ENCODE data around the gene ZNF423. TPM values are rescaled to one million over a fixed set of nuclear protein-coding genes. Genes with fewer than 3 reads are reported as not detected.
A peak's percentile ranks its signal among the peaks of the same experiment; 100 is the strongest.

Gene ZNF423
- total and polyA plus RNA-seq, 3 experiments from 2014 or later: not detected

DNA sequence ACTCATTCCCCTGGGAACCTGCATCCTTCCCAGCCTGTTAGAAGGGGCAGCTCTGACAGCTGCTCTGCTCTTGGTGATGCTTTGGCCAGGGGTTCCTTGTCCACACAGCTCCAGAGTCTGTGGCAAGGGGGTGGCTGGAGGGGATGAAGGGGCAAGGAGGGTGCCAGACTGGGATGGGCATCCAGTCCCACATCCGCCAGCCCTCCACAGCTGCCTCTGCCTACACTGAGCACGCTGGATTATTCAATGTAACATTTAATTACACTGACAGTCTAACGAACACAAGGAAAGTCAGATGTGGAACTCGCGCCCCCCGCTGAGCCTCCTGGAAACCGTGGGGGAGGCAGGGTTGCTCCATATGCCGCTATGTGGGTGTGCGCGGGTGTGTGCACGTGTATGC lies 381.2 kb downstream of the ZNF423 start:
- no peak overlapping the region for H3K4me3 ChIP-seq (ENCODE audit: low read length)
- ChIA-PET POLR2A (no interaction called here), CTCF (no interaction called here)
- no peak overlapping the region for H3K27ac ChIP-seq (ENCODE audit: low read depth, low read length)
- Mint-ChIP-seq H3K27me3 (peaks cover 2% of the 10 kb centered on the region in 2 donors), H3K4me3 (no peak overlapping the region), H3K36me3 (no peaks in the 10 kb centered on the region), H3K4me1 (no peaks in the 10 kb centered on the region), H3K9me3 (no peaks in the 10 kb centered on the region), H3K27ac (no peak overlapping the region)
- no peaks in the 10 kb centered on the region for H3K36me3 ChIP-seq (ENCODE audit: insufficient read depth, low read length)
- DNase-seq: no peak
- no peaks in the 10 kb centered on the region for H3K9me3 ChIP-seq (ENCODE audit: low read length)
- H3K4me1 ChIP-seq (ENCODE audit: insufficient read depth, low read length): no peaks in the 10 kb centered on the region
- no peaks in the 10 kb centered on the region for H3K27me3 ChIP-seq (ENCODE audit: insufficient read depth, low read length, poor library complexity, severe bottlenecking)

DNA sequence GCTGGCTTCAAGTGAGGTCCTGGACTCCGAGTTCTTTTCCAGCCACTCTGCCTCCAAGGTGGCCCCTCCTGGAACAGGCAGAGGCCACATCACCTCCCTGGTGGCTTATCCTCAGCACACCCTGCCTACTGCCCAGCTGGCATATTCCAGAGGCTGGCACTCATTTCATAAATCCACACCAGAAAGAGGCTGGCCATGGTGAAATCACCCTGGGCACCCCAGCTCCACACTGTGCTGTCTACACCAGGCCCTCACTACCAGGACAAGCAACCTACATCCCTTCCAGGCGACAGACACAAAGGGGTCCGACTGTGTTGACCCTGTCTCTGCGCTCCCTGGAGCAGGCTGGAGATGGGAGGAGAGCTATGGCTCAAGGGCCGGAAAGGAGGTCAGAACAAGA lies 382.1 kb downstream of the ZNF423 start:
- Histone ChIP-seq H3K27me3 (ENCODE audit: insufficient read depth, low read length, poor library complexity, severe bottlenecking) (no peaks in the 10 kb centered on the region), H3K4me3 (ENCODE audit: low read length) (no peak overlapping the region), H3K36me3 (ENCODE audit: insufficient read depth, low read length) (no peaks in the 10 kb centered on the region), H3K27ac (ENCODE audit: low read depth, low read length) (no peak overlapping the region), H3K9me3 (ENCODE audit: low read length) (no peaks in the 10 kb centered on the region), H3K4me1 (ENCODE audit: insufficient read depth, low read length) (no peaks in the 10 kb centered on the region)
- DNase-seq: no peak
- H3K36me3 Mint-ChIP-seq: no peaks in the 10 kb centered on the region
- CTCF ChIA-PET: no interaction called here
- peaks cover 2% of the 10 kb centered on the region in 2 donors for H3K27me3 Mint-ChIP-seq
- no peaks in the 10 kb centered on the region for H3K4me1 Mint-ChIP-seq
- no peak overlapping the region for H3K27ac Mint-ChIP-seq
- H3K4me3 Mint-ChIP-seq: no peak overlapping the region
- no peaks in the 10 kb centered on the region for H3K9me3 Mint-ChIP-seq
- POLR2A ChIA-PET: no interaction called here

DNA sequence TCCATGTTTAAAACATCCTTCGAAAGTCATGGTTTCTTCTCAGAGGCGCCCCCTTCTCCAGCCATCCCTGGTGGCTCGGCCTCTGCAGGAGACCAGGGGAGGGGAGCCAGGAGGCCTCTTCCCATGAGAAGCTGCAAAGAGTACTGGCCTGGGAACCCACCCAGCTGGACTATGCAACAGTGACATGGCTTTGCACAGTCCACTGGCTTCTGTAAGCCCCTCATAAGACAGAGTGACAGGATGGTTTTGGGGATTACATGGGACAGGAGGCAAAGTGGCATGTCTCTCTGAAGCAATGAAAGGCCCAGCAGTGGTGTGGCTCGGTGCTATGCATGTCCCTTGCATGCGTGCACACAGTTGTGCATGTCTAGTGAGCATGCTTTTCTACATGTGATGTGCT lies 382.8 kb downstream of the ZNF423 start:
- no peaks in the 10 kb centered on the region for H3K4me1 Mint-ChIP-seq
- POLR2A ChIA-PET: no interaction called here
- CTCF ChIA-PET: no interaction called here
- H3K4me3 ChIP-seq (ENCODE audit: low read length): no peak overlapping the region
- no peaks in the 10 kb centered on the region for H3K4me1 ChIP-seq (ENCODE audit: insufficient read depth, low read length)
- no peak overlapping the region for H3K27ac Mint-ChIP-seq
- DNase-seq: no peak
- H3K27me3 Mint-ChIP-seq: peaks cover 2% of the 10 kb centered on the region in 2 donors
- no peaks in the 10 kb centered on the region for H3K36me3 Mint-ChIP-seq
- H3K4me3 Mint-ChIP-seq: no peak overlapping the region
- H3K9me3 Mint-ChIP-seq: no peaks in the 10 kb centered on the region
- H3K27ac ChIP-seq (ENCODE audit: low read depth, low read length): no peak overlapping the region
- no peaks in the 10 kb centered on the region for H3K27me3 ChIP-seq (ENCODE audit: insufficient read depth, low read length, poor library complexity, severe bottlenecking)
- no peaks in the 10 kb centered on the region for H3K9me3 ChIP-seq (ENCODE audit: low read length)
- H3K36me3 ChIP-seq (ENCODE audit: insufficient read depth, low read length): no peaks in the 10 kb centered on the region

GRCh38 chr16:49472598-49472997 lies 383.3 kb downstream of the ZNF423 start:
- no peaks in the 10 kb centered on the region for H3K4me1 ChIP-seq (ENCODE audit: insufficient read depth, low read length)
- H3K9me3 ChIP-seq (ENCODE audit: low read length): no peaks in the 10 kb centered on the region
- POLR2A ChIA-PET: no interaction called here
- peaks cover 2% of the 10 kb centered on the region in 2 donors for H3K27me3 Mint-ChIP-seq
- no peak for DNase-seq
- no peaks in the 10 kb centered on the region for H3K36me3 ChIP-seq (ENCODE audit: insufficient read depth, low read length)
- no peak overlapping the region for H3K27ac ChIP-seq (ENCODE audit: low read depth, low read length)
- no peaks in the 10 kb centered on the region for H3K9me3 Mint-ChIP-seq
- CTCF ChIA-PET: no interaction called here
- no peaks in the 10 kb centered on the region for H3K36me3 Mint-ChIP-seq
- H3K27ac Mint-ChIP-seq: peak overlapping the region in 1 of 8 donors; percentile 19
- H3K4me1 Mint-ChIP-seq: no peaks in the 10 kb centered on the region
- no peaks in the 10 kb centered on the region for H3K27me3 ChIP-seq (ENCODE audit: insufficient read depth, low read length, poor library complexity, severe bottlenecking)
- H3K4me3 ChIP-seq (ENCODE audit: low read length): no peak overlapping the region
- H3K4me3 Mint-ChIP-seq: no peak overlapping the region

- H3K27ac Mint-ChIP-seq: peak overlapping the region in 2 of 8 donors; percentile 35 to 48
- H3K9me3 ChIP-seq (ENCODE audit: low read length): no peaks in the 10 kb centered on the region
- ChIA-PET POLR2A (no interaction called here), CTCF (no interaction called here)
- peaks cover 2% of the 10 kb centered on the region in 2 donors for H3K27me3 Mint-ChIP-seq
- no peak overlapping the region for H3K4me3 Mint-ChIP-seq
- no peaks in the 10 kb centered on the region for H3K4me1 ChIP-seq (ENCODE audit: insufficient read depth, low read length)
- no peaks in the 10 kb centered on the region for H3K27me3 ChIP-seq (ENCODE audit: insufficient read depth, low read length, poor library complexity, severe bottlenecking)
- H3K27ac ChIP-seq (ENCODE audit: low read depth, low read length): no peak overlapping the region
- no peaks in the 10 kb centered on the region for H3K36me3 ChIP-seq (ENCODE audit: insufficient read depth, low read length)
- H3K4me3 ChIP-seq (ENCODE audit: low read length): no peak overlapping the region
- no peak for DNase-seq
- H3K36me3 Mint-ChIP-seq: no peaks in the 10 kb centered on the region
- H3K4me1 Mint-ChIP-seq: no peaks in the 10 kb centered on the region
- no peaks in the 10 kb centered on the region for H3K9me3 Mint-ChIP-seq
Measured at GRCh38 chr16:49471038-49471727, 384.7 kb downstream of the ZNF423 start.

- no peak overlapping the region for H3K27ac Mint-ChIP-seq
Measured at GRCh38 chr16:49470513-49470991, 385.4 kb downstream of the ZNF423 start.

GRCh38 chr16:49469930-49470451 lies 385.9 kb downstream of the ZNF423 start:
- H3K27me3 Mint-ChIP-seq: peaks cover 2% of the 10 kb centered on the region in 2 donors
- ChIA-PET POLR2A (no interaction called here), CTCF (no interaction called here)
- DNase-seq: no peak
- H3K36me3 ChIP-seq (ENCODE audit: insufficient read depth, low read length): no peaks in the 10 kb centered on the region
- no peak overlapping the region for H3K4me3 ChIP-seq (ENCODE audit: low read length)
- H3K36me3 Mint-ChIP-seq: no peaks in the 10 kb centered on the region
- no peak overlapping the region for H3K27ac Mint-ChIP-seq
- peaks cover 5% of the 10 kb centered on the region for H3K4me1 ChIP-seq (ENCODE audit: insufficient read depth, low read length)
- no peak overlapping the region for H3K4me3 Mint-ChIP-seq
- no peaks in the 10 kb centered on the region for H3K9me3 ChIP-seq (ENCODE audit: low read length)
- H3K4me1 Mint-ChIP-seq: no peaks in the 10 kb centered on the region
- H3K27me3 ChIP-seq (ENCODE audit: insufficient read depth, low read length, poor library complexity, severe bottlenecking): no peaks in the 10 kb centered on the region
- no peaks in the 10 kb centered on the region for H3K9me3 Mint-ChIP-seq
- no peak overlapping the region for H3K27ac ChIP-seq (ENCODE audit: low read depth, low read length)

More at GRCh38 chr16:49470513-49470991, 385.4 kb downstream of the ZNF423 start:
- DNase-seq: no peak
- Histone ChIP-seq H3K9me3 (ENCODE audit: low read length) (no peaks in the 10 kb centered on the region), H3K27me3 (ENCODE audit: insufficient read depth, low read length, poor library complexity, severe bottlenecking) (no peaks in the 10 kb centered on the region), H3K27ac (ENCODE audit: low read depth, low read length) (no peak overlapping the region), H3K4me1 (ENCODE audit: insufficient read depth, low read length) (no peaks in the 10 kb centered on the region), H3K4me3 (ENCODE audit: low read length) (no peak overlapping the region), H3K36me3 (ENCODE audit: insufficient read depth, low read length) (no peaks in the 10 kb centered on the region)
- Mint-ChIP-seq H3K27me3 (peaks cover 2% of the 10 kb centered on the region in 2 donors), H3K4me1 (no peaks in the 10 kb centered on the region), H3K4me3 (no peak overlapping the region), H3K9me3 (no peaks in the 10 kb centered on the region), H3K36me3 (no peaks in the 10 kb centered on the region)
- ChIA-PET CTCF (no interaction called here), POLR2A (no interaction called here)

DNA sequence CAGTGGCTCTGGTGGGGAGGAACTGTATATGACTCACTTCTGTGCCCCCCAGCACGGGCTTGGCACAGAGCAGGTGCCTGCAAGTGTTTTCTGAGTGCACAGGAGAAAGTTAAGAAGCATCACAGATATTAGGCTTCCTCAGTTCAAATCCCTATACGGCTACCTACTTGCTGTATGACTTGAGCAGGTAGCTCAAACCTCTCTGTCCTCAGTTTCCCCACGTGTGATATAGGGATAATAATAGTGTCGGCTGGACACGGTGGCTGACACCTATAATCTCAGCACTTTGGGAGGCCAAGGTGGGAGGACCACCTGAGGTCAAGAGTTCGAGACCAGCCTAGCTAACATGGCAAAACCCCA lies 386.6 kb downstream of the ZNF423 start:
- Histone ChIP-seq H3K4me1 (ENCODE audit: insufficient read depth, low read length) (peaks cover 12% of the 10 kb centered on the region), H3K9me3 (ENCODE audit: low read length) (no peaks in the 10 kb centered on the region), H3K27ac (ENCODE audit: low read depth, low read length) (no peak overlapping the region), H3K36me3 (ENCODE audit: insufficient read depth, low read length) (no peaks in the 10 kb centered on the region), H3K4me3 (ENCODE audit: low read length) (no peak overlapping the region), H3K27me3 (ENCODE audit: insufficient read depth, low read length, poor library complexity, severe bottlenecking) (no peaks in the 10 kb centered on the region)
- H3K9me3 Mint-ChIP-seq: no peaks in the 10 kb centered on the region
- H3K4me1 Mint-ChIP-seq: peaks cover 5 to 6% (median 6%) of the 10 kb centered on the region in 3 donors
- no peak for DNase-seq
- H3K27ac Mint-ChIP-seq: peak overlapping the region in 3 of 8 donors; percentile 52 to 66 (median 55)
- no peak overlapping the region for H3K4me3 Mint-ChIP-seq
- no peaks in the 10 kb centered on the region for H3K36me3 Mint-ChIP-seq
- H3K27me3 Mint-ChIP-seq: peaks cover 2% of the 10 kb centered on the region in 2 donors
- ChIA-PET POLR2A (no interaction called here), CTCF (no interaction called here)

Data from CD8-positive, alpha-beta memory T cell (primary cell).